ENCODE measurements around the gene LIX1L. TPM values are rescaled to one million over a fixed set of nuclear protein-coding genes. Genes with fewer than 3 reads are reported as not detected.

Gene LIX1L
- total and polyA plus RNA-seq, 12 donors: 9.6 to 61.2 (median 39.4) TPM

DNA sequence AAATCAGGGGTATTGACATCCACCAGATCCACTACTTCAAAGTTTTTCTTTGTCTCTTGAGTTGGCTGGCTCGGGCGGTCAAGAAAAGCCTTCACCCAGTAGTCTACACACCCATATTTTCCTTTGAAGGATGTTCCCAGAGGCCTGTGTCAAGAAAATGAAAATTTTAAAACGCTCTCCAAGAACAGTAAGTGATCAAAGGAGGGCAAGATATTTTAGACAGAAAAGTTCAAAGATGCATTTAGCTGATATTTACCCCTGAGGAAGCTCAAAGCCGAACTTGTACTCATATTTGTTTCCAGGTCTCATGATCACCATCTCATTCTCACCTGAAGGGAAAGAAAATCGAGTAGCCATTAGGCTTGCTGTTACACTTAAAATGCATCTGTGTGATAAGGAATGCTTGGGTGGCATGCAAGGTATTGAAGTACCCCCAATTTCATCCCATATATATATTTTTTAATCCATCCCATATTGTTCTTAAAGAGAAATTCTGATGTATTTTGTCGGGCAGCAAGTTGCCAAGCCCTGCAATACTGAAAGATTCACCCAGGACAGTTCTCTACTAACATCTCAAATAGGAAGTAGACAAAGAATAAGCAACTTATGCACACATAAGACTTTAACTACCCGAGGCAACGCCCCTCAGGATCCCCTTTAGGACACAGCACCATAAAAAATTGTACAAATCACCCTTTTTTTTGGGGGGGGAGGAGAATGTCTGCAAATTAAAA is 37.5 kb upstream of the LIX1L start:
- TF ChIP-seq, protein P1, sequence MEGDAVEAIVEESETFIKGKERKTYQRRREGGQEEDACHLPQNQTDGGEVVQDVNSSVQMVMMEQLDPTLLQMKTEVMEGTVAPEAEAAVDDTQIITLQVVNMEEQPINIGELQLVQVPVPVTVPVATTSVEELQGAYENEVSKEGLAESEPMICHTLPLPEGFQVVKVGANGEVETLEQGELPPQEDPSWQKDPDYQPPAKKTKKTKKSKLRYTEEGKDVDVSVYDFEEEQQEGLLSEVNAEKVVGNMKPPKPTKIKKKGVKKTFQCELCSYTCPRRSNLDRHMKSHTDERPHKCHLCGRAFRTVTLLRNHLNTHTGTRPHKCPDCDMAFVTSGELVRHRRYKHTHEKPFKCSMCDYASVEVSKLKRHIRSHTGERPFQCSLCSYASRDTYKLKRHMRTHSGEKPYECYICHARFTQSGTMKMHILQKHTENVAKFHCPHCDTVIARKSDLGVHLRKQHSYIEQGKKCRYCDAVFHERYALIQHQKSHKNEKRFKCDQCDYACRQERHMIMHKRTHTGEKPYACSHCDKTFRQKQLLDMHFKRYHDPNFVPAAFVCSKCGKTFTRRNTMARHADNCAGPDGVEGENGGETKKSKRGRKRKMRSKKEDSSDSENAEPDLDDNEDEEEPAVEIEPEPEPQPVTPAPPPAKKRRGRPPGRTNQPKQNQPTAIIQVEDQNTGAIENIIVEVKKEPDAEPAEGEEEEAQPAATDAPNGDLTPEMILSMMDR (IDR thresholded peaks at IDR 0.05): no peak
- peak in 1 of 2 donors; percentile 1 for TF ChIP-seq POLR2A (IDR thresholded peaks at IDR 0.05)
- Histone ChIP-seq H3K27me3 (no peaks in the 10 kb centered on the region), H3K4me1 (replicated peaks in 1 of 2) (peaks cover 36 to 51% of the 10 kb centered on the region in 2 donors), H3K36me3 (replicated peaks in 1 of 2) (peaks cover 0 to 36% of the 10 kb centered on the region in 2 donors), H3K9me3 (replicated peaks in 1 of 3) (no peaks in the 10 kb centered on the region), H3K27ac (peak overlapping the region; percentile 83 to 94 (median 91)), H3K4me3 (peak overlapping the region; percentile 13 to 92 (median 74))
- DNase-seq: peak in 2 of 7 donors; percentile 11 to 52
- 0 to 1% (median 0%) methylated on average over 8 of the region's 8 CpGs for WGBS, 4 donors
- intact Hi-C loops (cut with DNase I): no loop called here

- Histone ChIP-seq H3K27ac (peak overlapping the region; percentile 83 to 94 (median 91)), H3K27me3 (no peaks in the 10 kb centered on the region), H3K4me3 (peak overlapping the region; percentile 13 to 96 (median 86)), H3K4me1 (replicated peaks in 1 of 2) (peaks cover 28 to 43% of the 10 kb centered on the region in 2 donors), H3K9me3 (replicated peaks in 1 of 3) (no peaks in the 10 kb centered on the region), H3K36me3 (replicated peaks in 1 of 2) (peaks cover 0 to 36% of the 10 kb centered on the region in 2 donors)
- intact Hi-C loops (cut with DNase I): no loop called here
- peak; percentile 47 to 79 (median 57) for DNase-seq
- TF ChIP-seq POLR2A (IDR thresholded peaks at IDR 0.05): peak in 1 of 2 donors; percentile 23
- TF ChIP-seq, protein P1 (IDR thresholded peaks at IDR 0.05): no peak
- 0 to 8% (median 4%) methylated on average over 9 to 10 of the region's 10 CpGs for WGBS, 4 donors
Measured at GRCh38 chr1:145994391-145995120, 36.7 kb upstream of the LIX1L start.

GRCh38 chr1:145993618-145994390 is 36.0 kb upstream of the LIX1L start:
- peaks cover 21 to 35% of the 10 kb centered on the region in 2 donors for H3K4me1 ChIP-seq (replicated peaks in 1 of 2)
- peaks cover 0 to 36% of the 10 kb centered on the region in 2 donors for H3K36me3 ChIP-seq (replicated peaks in 1 of 2)
- WGBS, 4 donors: 12 to 19% (median 14%) methylated on average over 6 of the region's 6 CpGs
- no peaks in the 10 kb centered on the region for H3K27me3 ChIP-seq
- DNase-seq: peak in 3 of 7 donors; percentile 27 to 55 (median 46)
- H3K4me3 ChIP-seq: peak overlapping the region; percentile 13 to 96 (median 86)
- peak overlapping the region; percentile 83 to 94 (median 91) for H3K27ac ChIP-seq
- no peak for TF ChIP-seq POLR2A (IDR thresholded peaks at IDR 0.05)
- TF ChIP-seq, protein P1 (IDR thresholded peaks at IDR 0.05): peak in 1 of 6 experiments; percentile 5
- no peaks in the 10 kb centered on the region for H3K9me3 ChIP-seq (replicated peaks in 1 of 3)
- intact Hi-C loops (cut with DNase I): no loop called here
